ENCODE measurements around the gene SLF2. TPM values are rescaled to one million over a fixed set of nuclear protein-coding genes. Genes with fewer than 3 reads are reported as not detected.

The SLF2 gene
- total RNA-seq, 2 experiments from 2014 or later, result 29.0 to 31.9 TPM

GRCh38 chr10:100928039-100928438, 15.3 kb downstream of the SLF2 start:
- Mint-ChIP-seq H3K36me3 (ENCODE audit: low read depth) (peaks cover 54% of the 10 kb centered on the region), H3K9me3 (no peaks in the 10 kb centered on the region), H3K27ac (no peak overlapping the region), H3K4me3 (no peak overlapping the region), H3K4me1 (ENCODE audit: low read depth) (peaks cover 6% of the 10 kb centered on the region), H3K27me3 (no peaks in the 10 kb centered on the region)
- ChIA-PET CTCF (interaction anchor here (0.9 kb wide), 2 partner anchors 20 to 86 kb away, joined by 3 read pairs; no protein-coding TSS in a partner anchor), POLR2A (no interaction called here)
- no peak for DNase-seq
- TF ChIP-seq CTCF (IDR thresholded peaks at IDR 0.05), result no peak
- intact Hi-C loops (cut with micrococcal nuclease), result no loop called here
- no peak for ATAC-seq

- Mint-ChIP-seq H3K4me1 (ENCODE audit: low read depth) (peaks cover 2% of the 10 kb centered on the region), H3K36me3 (ENCODE audit: low read depth) (peaks cover 44% of the 10 kb centered on the region), H3K27ac (no peak overlapping the region)
These were observed 17.6 kb downstream of the SLF2 start for GRCh38 chr10:100930368-100930767.

GRCh38 chr10:100934084-100934659, 21.4 kb downstream of the SLF2 start:
- Mint-ChIP-seq H3K9me3 (no peaks in the 10 kb centered on the region), H3K27ac (no peak overlapping the region), H3K27me3 (no peaks in the 10 kb centered on the region), H3K4me3 (no peak overlapping the region), H3K4me1 (ENCODE audit: low read depth) (no peaks in the 10 kb centered on the region), H3K36me3 (ENCODE audit: low read depth) (peaks cover 38% of the 10 kb centered on the region)
- ATAC-seq (no peak), DNase-seq (no peak)
- ChIA-PET CTCF (interaction anchor here (0.7 to 0.9 kb wide), 2 partner anchors 13 to 30 kb away, joined by 3 to 6 read pairs; no protein-coding TSS in a partner anchor), POLR2A (no interaction called here)
- intact Hi-C loops (cut with micrococcal nuclease), result no loop called here
- TF ChIP-seq CTCF (IDR thresholded peaks at IDR 0.05), result peak; percentile 61

More at GRCh38 chr10:100930368-100930767, 17.6 kb downstream of the SLF2 start:
- no peak for ATAC-seq
- no peak for TF ChIP-seq CTCF (IDR thresholded peaks at IDR 0.05)
- no peaks in the 10 kb centered on the region for H3K27me3 Mint-ChIP-seq
- POLR2A ChIA-PET, result no interaction called here
- no peaks in the 10 kb centered on the region for H3K9me3 Mint-ChIP-seq
- H3K4me3 Mint-ChIP-seq, result no peak overlapping the region
- CTCF ChIA-PET, result interaction anchor here (0.7 to 1.2 kb wide), 3 partner anchors 24 to 120 kb away, joined by 3 to 4 read pairs (median 3); no protein-coding TSS in a partner anchor
- intact Hi-C loops (cut with micrococcal nuclease), result no loop called here
- no peak for DNase-seq

GRCh38 chr10:100939763-100940344, 27.1 kb downstream of the SLF2 start:
- H3K4me1 Mint-ChIP-seq (ENCODE audit: low read depth), result peaks cover 17% of the 10 kb centered on the region
- intact Hi-C loops (cut with micrococcal nuclease), result no loop called here
- ChIA-PET CTCF (no interaction called here), POLR2A (no interaction called here)
- no peak overlapping the region for H3K4me3 Mint-ChIP-seq
- ATAC-seq (no peak), DNase-seq (no peak)
- no peak overlapping the region for H3K27ac Mint-ChIP-seq
- no peaks in the 10 kb centered on the region for H3K9me3 Mint-ChIP-seq
- peaks cover 36% of the 10 kb centered on the region for H3K36me3 Mint-ChIP-seq (ENCODE audit: low read depth)
- TF ChIP-seq CTCF (IDR thresholded peaks at IDR 0.05), result no peak
- no peaks in the 10 kb centered on the region for H3K27me3 Mint-ChIP-seq

GRCh38 chr10:100942229-100942628, 29.5 kb downstream of the SLF2 start:
- no peak for TF ChIP-seq CTCF (IDR thresholded peaks at IDR 0.05)
- H3K4me3 Mint-ChIP-seq, result no peak overlapping the region
- ATAC-seq (no peak), DNase-seq (no peak)
- intact Hi-C loops (cut with micrococcal nuclease), result no loop called here
- no peak overlapping the region for H3K27ac Mint-ChIP-seq
- POLR2A ChIA-PET, result no interaction called here
- H3K27me3 Mint-ChIP-seq, result no peaks in the 10 kb centered on the region
- peaks cover 17% of the 10 kb centered on the region for H3K4me1 Mint-ChIP-seq (ENCODE audit: low read depth)
- CTCF ChIA-PET, result interaction anchor here (2.0 to 2.8 kb wide), 3 partner anchors 27 to 72 kb away, joined by 5 to 12 read pairs (median 8); partner anchors contain the start of gene SEMA4G
- no peaks in the 10 kb centered on the region for H3K9me3 Mint-ChIP-seq
- peaks cover 49% of the 10 kb centered on the region for H3K36me3 Mint-ChIP-seq (ENCODE audit: low read depth)

All from activated CD8-positive, alpha-beta T cell treated with anti-CD3 and anti-CD28 coated beads for 36 hours (primary cell).